ENCODE measurements around the gene MYOM3.

GRCh38 chr1:24091971-24092482 lies 19.9 kb downstream of the MYOM3 start:
- TF ChIP-seq CTCF (conservative IDR thresholded peaks at IDR 0.05): no peak
- no peak for TF ChIP-seq ZFX (IDR thresholded peaks at IDR 0.05)
